ENCODE measurements around the gene GNA14. TPM values are rescaled to one million over a fixed set of nuclear protein-coding genes. Genes with fewer than 3 reads are reported as not detected.

Gene GNA14
- total RNA-seq, 2 experiments from 2014 or later: not detected

DNA sequence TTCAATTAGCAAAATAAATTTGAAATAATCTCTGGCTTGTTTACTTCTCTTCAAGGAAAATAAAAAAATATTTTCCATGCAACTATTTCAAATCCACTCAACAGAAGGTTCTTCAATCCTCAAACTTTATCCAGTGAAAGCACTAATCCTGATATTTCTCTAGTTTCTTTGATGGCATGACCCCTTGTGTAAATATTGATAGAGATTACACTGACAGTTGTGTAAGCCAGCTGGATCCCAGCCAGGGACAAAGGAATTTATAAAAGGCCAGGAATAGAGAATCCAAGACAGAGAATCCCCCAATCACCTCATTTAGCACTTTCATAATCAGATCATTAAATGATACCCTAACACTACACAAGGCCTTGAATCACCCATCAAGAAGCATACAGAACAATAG lies 135.2 kb downstream of the GNA14 start:
- Histone ChIP-seq H3K79me2 (ENCODE audit: insufficient read depth, low read depth, low read length) (no peaks in the 10 kb centered on the region), H3K36me3 (ENCODE audit: insufficient read depth, low read length) (no peaks in the 10 kb centered on the region), H3K9me2 (ENCODE audit: insufficient read depth, low read length) (no peaks in the 10 kb centered on the region), H3K4me1 (ENCODE audit: insufficient read depth, low read length, poor library complexity, severe bottlenecking) (no peaks in the 10 kb centered on the region), H3K4me3 (ENCODE audit: low read depth, low read length, poor library complexity, severe bottlenecking) (no peak overlapping the region), H3K9me3 (ENCODE audit: low read length) (no peaks in the 10 kb centered on the region), H3K27ac (ENCODE audit: low read depth, low read length, poor library complexity, severe bottlenecking) (no peak overlapping the region), H4K20me1 (ENCODE audit: insufficient read depth, low read length) (no peaks in the 10 kb centered on the region), H3K4me2 (ENCODE audit: low read length) (no peak overlapping the region), H2AFZ (ENCODE audit: low read length) (no peak overlapping the region)
- BruUV-seq (replicated peaks): no TSS peak
- POLR2A ChIA-PET: no interaction called here
- TF ChIP-seq, protein P1, sequence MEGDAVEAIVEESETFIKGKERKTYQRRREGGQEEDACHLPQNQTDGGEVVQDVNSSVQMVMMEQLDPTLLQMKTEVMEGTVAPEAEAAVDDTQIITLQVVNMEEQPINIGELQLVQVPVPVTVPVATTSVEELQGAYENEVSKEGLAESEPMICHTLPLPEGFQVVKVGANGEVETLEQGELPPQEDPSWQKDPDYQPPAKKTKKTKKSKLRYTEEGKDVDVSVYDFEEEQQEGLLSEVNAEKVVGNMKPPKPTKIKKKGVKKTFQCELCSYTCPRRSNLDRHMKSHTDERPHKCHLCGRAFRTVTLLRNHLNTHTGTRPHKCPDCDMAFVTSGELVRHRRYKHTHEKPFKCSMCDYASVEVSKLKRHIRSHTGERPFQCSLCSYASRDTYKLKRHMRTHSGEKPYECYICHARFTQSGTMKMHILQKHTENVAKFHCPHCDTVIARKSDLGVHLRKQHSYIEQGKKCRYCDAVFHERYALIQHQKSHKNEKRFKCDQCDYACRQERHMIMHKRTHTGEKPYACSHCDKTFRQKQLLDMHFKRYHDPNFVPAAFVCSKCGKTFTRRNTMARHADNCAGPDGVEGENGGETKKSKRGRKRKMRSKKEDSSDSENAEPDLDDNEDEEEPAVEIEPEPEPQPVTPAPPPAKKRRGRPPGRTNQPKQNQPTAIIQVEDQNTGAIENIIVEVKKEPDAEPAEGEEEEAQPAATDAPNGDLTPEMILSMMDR (conservative IDR thresholded peaks at IDR 0.05; ENCODE audit: low read length): no peak
- no peak for TF ChIP-seq EZH2phosphoT487 (IDR thresholded peaks at IDR 0.05; ENCODE audit: borderline replicate concordance, low read depth, low read length)
- CTCF ChIA-PET (ENCODE audit: unreplicated experiment): no interaction called here
- intact Hi-C loops (cut with micrococcal nuclease; ENCODE audit: unreplicated experiment): no loop called here
- DNase-seq (ENCODE audit: low spot score): no peak

DNA sequence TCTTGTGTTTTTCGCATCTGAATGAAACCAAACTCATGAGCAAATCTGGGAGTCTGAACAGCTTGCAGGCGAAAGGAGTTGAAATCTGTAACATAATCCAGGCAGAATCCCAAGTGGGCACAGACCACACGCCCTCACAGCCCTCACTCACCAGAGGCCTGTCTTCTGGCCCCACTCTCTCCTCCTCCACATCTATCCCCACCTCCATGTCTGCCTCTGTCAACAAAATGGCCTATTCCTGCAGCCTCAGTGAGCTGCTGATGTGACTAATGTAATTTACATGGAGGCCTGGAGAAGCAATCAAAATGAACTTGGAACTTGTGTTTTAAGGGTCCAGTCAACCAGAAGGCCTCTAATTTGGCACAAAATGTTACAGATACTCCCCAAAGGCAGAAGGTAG lies 136.6 kb downstream of the GNA14 start:
- intact Hi-C loops (cut with micrococcal nuclease; ENCODE audit: unreplicated experiment): no loop called here
- Histone ChIP-seq H4K20me1 (ENCODE audit: insufficient read depth, low read length) (no peaks in the 10 kb centered on the region), H3K36me3 (ENCODE audit: insufficient read depth, low read length) (no peaks in the 10 kb centered on the region), H3K4me1 (ENCODE audit: insufficient read depth, low read length, poor library complexity, severe bottlenecking) (no peaks in the 10 kb centered on the region), H3K9me2 (ENCODE audit: insufficient read depth, low read length) (no peaks in the 10 kb centered on the region), H3K4me2 (ENCODE audit: low read length) (no peak overlapping the region), H3K79me2 (ENCODE audit: insufficient read depth, low read depth, low read length) (no peaks in the 10 kb centered on the region), H3K9me3 (ENCODE audit: low read length) (no peaks in the 10 kb centered on the region), H2AFZ (ENCODE audit: low read length) (no peak overlapping the region), H3K4me3 (ENCODE audit: low read depth, low read length, poor library complexity, severe bottlenecking) (no peak overlapping the region), H3K27ac (ENCODE audit: low read depth, low read length, poor library complexity, severe bottlenecking) (no peak overlapping the region)
- CTCF ChIA-PET (ENCODE audit: unreplicated experiment): no interaction called here
- POLR2A ChIA-PET: interaction anchor here (0.6 kb wide), 1 partner anchor 27 kb away, joined by 4 read pairs; no protein-coding TSS in a partner anchor
- no peak for DNase-seq (ENCODE audit: low spot score)
- BruUV-seq (replicated peaks): no TSS peak
- no peak for TF ChIP-seq EZH2phosphoT487 (IDR thresholded peaks at IDR 0.05; ENCODE audit: borderline replicate concordance, low read depth, low read length)
- TF ChIP-seq, protein P1 (conservative IDR thresholded peaks at IDR 0.05; ENCODE audit: low read length): no peak

DNA sequence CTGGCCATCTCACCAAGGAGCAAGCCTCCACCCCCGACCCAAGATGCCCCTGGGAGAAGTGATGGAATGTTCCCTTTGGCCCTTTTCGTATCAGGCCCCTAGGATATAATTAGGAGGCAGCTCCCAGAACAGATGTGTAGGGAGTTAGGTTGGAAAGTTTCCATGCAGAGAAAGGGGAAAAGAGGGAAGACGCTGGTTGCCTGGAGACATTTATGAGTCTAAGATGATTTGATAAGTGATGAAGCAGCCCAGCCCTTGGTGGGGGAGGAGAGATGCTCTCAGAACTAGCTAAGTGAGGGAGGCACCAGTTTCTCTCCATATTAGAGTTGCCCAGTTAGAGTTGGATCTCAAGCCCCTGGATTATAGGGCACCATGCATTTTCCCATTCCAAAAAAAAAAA lies 137.5 kb downstream of the GNA14 start:
- TF ChIP-seq, protein P1 (conservative IDR thresholded peaks at IDR 0.05; ENCODE audit: low read length): no peak
- TF ChIP-seq EZH2phosphoT487 (IDR thresholded peaks at IDR 0.05; ENCODE audit: borderline replicate concordance, low read depth, low read length): no peak
- Histone ChIP-seq H3K4me1 (ENCODE audit: insufficient read depth, low read length, poor library complexity, severe bottlenecking) (no peaks in the 10 kb centered on the region), H3K9me2 (ENCODE audit: insufficient read depth, low read length) (no peaks in the 10 kb centered on the region), H4K20me1 (ENCODE audit: insufficient read depth, low read length) (no peaks in the 10 kb centered on the region), H3K4me3 (ENCODE audit: low read depth, low read length, poor library complexity, severe bottlenecking) (no peak overlapping the region), H3K36me3 (ENCODE audit: insufficient read depth, low read length) (no peaks in the 10 kb centered on the region), H3K9me3 (ENCODE audit: low read length) (no peaks in the 10 kb centered on the region), H3K4me2 (ENCODE audit: low read length) (no peak overlapping the region), H2AFZ (ENCODE audit: low read length) (no peak overlapping the region), H3K79me2 (ENCODE audit: insufficient read depth, low read depth, low read length) (no peaks in the 10 kb centered on the region), H3K27ac (ENCODE audit: low read depth, low read length, poor library complexity, severe bottlenecking) (no peak overlapping the region)
- BruUV-seq (replicated peaks): no TSS peak
- ChIA-PET CTCF (ENCODE audit: unreplicated experiment) (no interaction called here), POLR2A (no interaction called here)
- intact Hi-C loops (cut with micrococcal nuclease; ENCODE audit: unreplicated experiment): no loop called here
- no peak for DNase-seq (ENCODE audit: low spot score)

Data from OCI-LY7 (cell line).